Keratinocyte (primary cell): ENCODE results near the gene CTSS. TPM values are rescaled to one million over a fixed set of nuclear protein-coding genes. Genes with fewer than 3 reads are reported as not detected.

Experiments used
- DNase-seq: peaks from one replicate; pipeline ENCODE4 v3.0.0-alpha.2; 2011; ENCODE audit warnings: low read depth, missing footprints, low spot score
- FAIRE-seq: peaks from 2 replicates; lab custom pipeline; 2011; peaks lifted over from hg19 to GRCh38; lab: Jason Lieb, UNC
- H2AFZ ChIP-seq: 2 replicates; pipeline ENCODE4 v1.6.0; 2012; ENCODE audit warnings: low read length, control low read depth, inconsistent platforms; ENCODE audit not compliant: control insufficient read depth
- H3K27ac ChIP-seq: 2 replicates; pipeline ENCODE4 v1.5.1; 2011; ENCODE audit warnings: low read length; ENCODE audit not compliant: control insufficient read depth, insufficient read depth
- H3K27me3 ChIP-seq: 3 replicates; pipeline ENCODE4 v1.6.0; 2011; ENCODE audit warnings: low read length; ENCODE audit not compliant: control insufficient read depth, insufficient read depth; ENCODE audit errors: extremely low read depth
- H3K36me3 ChIP-seq, 2 experiments: 2 replicates in 1 of 2; 3 replicates in 1 of 2; pipeline ENCODE4 v1.5.1; 2011; ENCODE audit warnings: low read length in 2 of 2, mild to moderate bottlenecking in 1 of 2; ENCODE audit not compliant: control insufficient read depth in 2 of 2, insufficient read depth in 2 of 2; ENCODE audit errors: extremely low read depth in 1 of 2
- H3K4me1 ChIP-seq: 3 replicates; pipeline ENCODE4 v1.5.1; 2011; ENCODE audit warnings: low read length; ENCODE audit not compliant: control insufficient read depth, insufficient read depth; ENCODE audit errors: extremely low read depth
- H3K4me2 ChIP-seq: 3 replicates; pipeline ENCODE4 v1.6.0; 2011; ENCODE audit warnings: low read depth, low read length; ENCODE audit not compliant: control insufficient read depth, insufficient read depth; ENCODE audit errors: extremely low read depth
- H3K4me3 ChIP-seq, 3 experiments: fragments of 200-600 bp in 1 of 3; sonication (generic) in 1 of 3; 2 replicates in 2 of 3; 3 replicates in 1 of 3; pipeline ENCODE4 v1.5.1; 2011 to 2016; ENCODE audit warnings: low read length in 3 of 3, mild to moderate bottlenecking in 3 of 3, control low read depth in 2 of 3, inconsistent platforms in 1 of 3, low read depth in 1 of 3, mixed read lengths in 1 of 3, mixed run types in 1 of 3, moderate library complexity in 1 of 3; ENCODE audit not compliant: control insufficient read depth in 2 of 3, insufficient read depth in 2 of 3; ENCODE audit errors: extremely low read depth in 1 of 3
- H3K79me2 ChIP-seq: 2 replicates; pipeline ENCODE4 v1.6.0; 2012; ENCODE audit warnings: low read length; ENCODE audit not compliant: control insufficient read depth, insufficient read depth
- H3K9ac ChIP-seq: 3 replicates; pipeline ENCODE4 v1.6.0; 2011; ENCODE audit warnings: low read length; ENCODE audit not compliant: control insufficient read depth, insufficient read depth; ENCODE audit errors: extremely low read depth
- H3K9me1 ChIP-seq: 3 replicates; pipeline ENCODE4 v1.6.0; 2011; ENCODE audit warnings: low read length; ENCODE audit not compliant: control insufficient read depth, insufficient read depth; ENCODE audit errors: extremely low read depth
- H3K9me3 ChIP-seq: 2 replicates; pipeline ENCODE4 v1.5.1; 2012; ENCODE audit warnings: low read depth, low read length; ENCODE audit not compliant: control insufficient read depth
- H4K20me1 ChIP-seq: 3 replicates; pipeline ENCODE4 v1.6.0; 2011; ENCODE audit warnings: low read length; ENCODE audit not compliant: control insufficient read depth, insufficient read depth; ENCODE audit errors: extremely low read depth
- EZH2 ChIP-seq: IDR thresholded peaks from one replicate; pipeline ENCODE4 v1.6.1; 2012; ENCODE audit warnings: inconsistent platforms, mild to moderate bottlenecking, low read length, moderate library complexity
- dilution Hi-C: fragments of 300-500 bp; cut with MboI; formaldehyde crosslinking; loops from one replicate; pipeline ENCODE4 v1.7.0; 2020; ENCODE audit warnings: low sequenced_read_pairs; ENCODE audit not compliant: extremely low pct_ligation_motif_present
- polyA plus RNA-seq, 5 experiments: library from polyadenylated mRNA; depleted of rRNA in 3 of 5; stranded (reverse) in 3 of 5; stranded (forward) in 1 of 5; unstranded in 1 of 5; fragments of >200 nt; gene quantifications; 1 replicate in 1 of 5; 2 replicates in 3 of 5; 3 replicates in 1 of 5; pipeline versions ENCODE4 v1.2.1 to v1.2.3, GENCODE V29; 2011 to 2012; ENCODE audit warnings: missing spikeins in 2 of 5, low read depth in 1 of 5, low replicate concordance in 1 of 5
- small RNA-seq, 3 experiments: library from RNA; depleted of rRNA; stranded (forward); fragments of <200 nt; gene quantifications; one replicate each; pipeline ENCODE3, GENCODE V24; 2012; ENCODE audit warnings: low read depth in 3 of 3, low replicate concordance in 1 of 3; ENCODE audit not compliant: insufficient read length in 3 of 3
- TF ChIP-seq, protein P1 (sequence below), 3 experiments: IDR thresholded peaks in 1 of 3; conservative IDR thresholded peaks in 1 of 3; optimal IDR thresholded peaks in 1 of 3; 2 replicates in 2 of 3; 3 replicates in 1 of 3; pipeline versions ENCODE3 to v1.5.1; 2011; ENCODE audit warnings: low read length in 3 of 3, mild to moderate bottlenecking in 3 of 3, moderate library complexity in 2 of 3, control low read depth in 1 of 3, inconsistent platforms in 1 of 3; ENCODE audit not compliant: insufficient read depth in 2 of 3; ENCODE audit errors: extremely low read depth in 1 of 3

Gene CTSS
- polyA plus RNA-seq, 1 donor (not counting 4 experiments of a cell fraction or from before 2014, with no cell fraction given): 1.4 TPM

DNA sequence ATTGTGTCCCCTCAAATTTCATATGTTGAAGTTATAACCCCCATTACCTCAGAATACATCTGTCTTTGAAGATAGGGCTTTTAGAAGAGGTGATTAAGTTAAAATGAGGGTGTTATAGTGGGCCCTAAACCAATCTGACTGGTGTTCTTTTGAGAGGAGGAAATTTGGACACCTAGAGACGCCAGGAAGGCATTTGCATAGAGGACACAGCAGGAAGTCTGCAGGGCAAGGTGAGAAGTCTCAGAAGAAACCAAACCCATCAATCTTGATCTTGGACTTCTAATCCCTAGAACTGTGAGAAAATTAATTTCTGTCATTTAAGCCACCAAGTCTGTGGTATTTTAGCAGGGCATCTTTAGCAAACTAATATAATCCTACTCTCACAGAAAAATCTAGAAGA is 81.7 kb downstream of the CTSS start:
- FAIRE-seq (no peak), DNase-seq (no peak)
- H3K79me2 ChIP-seq: no peaks in the 10 kb centered on the region
- no peaks in the 10 kb centered on the region for H3K27me3 ChIP-seq
- no peaks in the 10 kb centered on the region for H4K20me1 ChIP-seq
- no peak overlapping the region for H3K27ac ChIP-seq
- no peak overlapping the region for H3K9ac ChIP-seq
- no peaks in the 10 kb centered on the region for H3K9me1 ChIP-seq
- H3K4me2 ChIP-seq: no peak overlapping the region
- dilution Hi-C loops: no loop called here
- no peaks in the 10 kb centered on the region for H3K9me3 ChIP-seq
- H2AFZ ChIP-seq: no peak overlapping the region
- peaks cover 7% of the 10 kb centered on the region in 2 experiments for H3K36me3 ChIP-seq
- H3K4me3 ChIP-seq: no peak overlapping the region
- H3K4me1 ChIP-seq: no peaks in the 10 kb centered on the region
- no peak for TF ChIP-seq EZH2
- TF ChIP-seq, protein P1, sequence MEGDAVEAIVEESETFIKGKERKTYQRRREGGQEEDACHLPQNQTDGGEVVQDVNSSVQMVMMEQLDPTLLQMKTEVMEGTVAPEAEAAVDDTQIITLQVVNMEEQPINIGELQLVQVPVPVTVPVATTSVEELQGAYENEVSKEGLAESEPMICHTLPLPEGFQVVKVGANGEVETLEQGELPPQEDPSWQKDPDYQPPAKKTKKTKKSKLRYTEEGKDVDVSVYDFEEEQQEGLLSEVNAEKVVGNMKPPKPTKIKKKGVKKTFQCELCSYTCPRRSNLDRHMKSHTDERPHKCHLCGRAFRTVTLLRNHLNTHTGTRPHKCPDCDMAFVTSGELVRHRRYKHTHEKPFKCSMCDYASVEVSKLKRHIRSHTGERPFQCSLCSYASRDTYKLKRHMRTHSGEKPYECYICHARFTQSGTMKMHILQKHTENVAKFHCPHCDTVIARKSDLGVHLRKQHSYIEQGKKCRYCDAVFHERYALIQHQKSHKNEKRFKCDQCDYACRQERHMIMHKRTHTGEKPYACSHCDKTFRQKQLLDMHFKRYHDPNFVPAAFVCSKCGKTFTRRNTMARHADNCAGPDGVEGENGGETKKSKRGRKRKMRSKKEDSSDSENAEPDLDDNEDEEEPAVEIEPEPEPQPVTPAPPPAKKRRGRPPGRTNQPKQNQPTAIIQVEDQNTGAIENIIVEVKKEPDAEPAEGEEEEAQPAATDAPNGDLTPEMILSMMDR (optimal IDR thresholded peaks at IDR 0.05 in 1 of 3, IDR thresholded peaks at IDR 0.05 in 1 of 3, conservative IDR thresholded peaks at IDR 0.05 in 1 of 3; ENCODE audit: extremely low read depth in 1 of 3, insufficient read depth in 2 of 3, low read length in 3 of 3): no peak

Small RNA genes lying within 50 kb of the gene (small RNA-seq; reads per million reads assigned to genes)
- gene RNU6-1042P: 0 reads per million in 3 experiments
- gene RNU6-1309P: 0 reads per million in 3 experiments

Other genes starting within 250 kb of the CTSS start
- gene ADAMTSL4, start 216.4 kb downstream of the CTSS start, polyA plus RNA-seq: 7.0 to 22.8 TPM (median 7.0 TPM) in 3 replicates
- gene MCL1, start 186.2 kb downstream of the CTSS start, polyA plus RNA-seq: 105 to 237 TPM (median 156 TPM) in 3 replicates
- 76.8 to 157 TPM (median 102 TPM) in 3 replicates for gene ENSA, start 136.2 kb downstream of the CTSS start, polyA plus RNA-seq
- 14.0 to 22.2 TPM (median 19.5 TPM) in 3 replicates for gene GOLPH3L, start 68.6 kb downstream of the CTSS start, polyA plus RNA-seq
- gene HORMAD1, start 44.9 kb downstream of the CTSS start, polyA plus RNA-seq: 1.4 to 3.3 TPM (median 2.4 TPM) in 3 replicates
- 20.0 to 71.7 TPM (median 40.5 TPM) in 3 replicates for gene CTSK, start 42.5 kb upstream of the CTSS start, polyA plus RNA-seq
- gene ARNT, start 110.8 kb upstream of the CTSS start, polyA plus RNA-seq: 17.8 to 22.1 TPM (median 19.6 TPM) in 3 replicates
- gene CTXND2, start 121.4 kb upstream of the CTSS start, polyA plus RNA-seq: not detected in 3 replicates
- gene SETDB1, start 160.6 kb upstream of the CTSS start, polyA plus RNA-seq: 27.0 to 31.3 TPM (median 27.1 TPM) in 3 replicates
- 75.0 to 172 TPM (median 121 TPM) in 3 replicates for gene CERS2, start 209.1 kb upstream of the CTSS start, polyA plus RNA-seq
- 0.68 to 0.85 TPM (median 0.76 TPM) in 3 replicates for gene ANXA9, start 216.5 kb upstream of the CTSS start, polyA plus RNA-seq
- gene MINDY1, start 241.1 kb upstream of the CTSS start, polyA plus RNA-seq: 11.2 to 20.4 TPM (median 11.6 TPM) in 3 replicates
- gene PRUNE1, start 242.7 kb upstream of the CTSS start, polyA plus RNA-seq: 14.4 to 16.4 TPM (median 15.4 TPM) in 3 replicates